GM21825 (cell line): ENCODE results near the gene NEBL.

Experiments
- ATAC-seq: cut with Tn5 transposase; IDR thresholded peaks from one replicate; pipeline ENCODE4 v1.9.1; 2021; ENCODE audit warnings: mild to moderate bottlenecking, moderate library complexity; ENCODE audit not compliant: unreplicated experiment

The NEBL gene

DNA sequence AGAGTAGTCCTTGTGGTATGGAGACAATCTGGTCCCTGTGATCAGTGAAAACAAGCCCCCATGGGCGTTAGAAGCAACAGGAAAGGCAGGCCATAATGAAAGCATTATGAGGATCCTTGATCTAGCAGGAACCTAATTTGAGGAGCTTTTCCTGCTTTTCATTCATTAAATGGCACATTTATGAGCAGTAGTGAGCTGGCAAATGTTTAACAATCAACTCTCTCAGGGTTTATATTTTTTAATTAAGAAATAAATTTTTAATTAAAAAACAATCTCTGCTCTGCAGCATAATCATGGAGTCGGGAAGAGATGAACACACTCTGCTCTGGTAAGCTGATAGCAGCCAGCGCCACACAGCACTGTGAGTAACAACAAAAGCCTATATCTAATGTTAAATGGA lies 11.3 kb upstream of the NEBL start:
- ATAC-seq = no peak

- no peak for ATAC-seq
Measured at GRCh38 chr10:20903635-20904390, 6.7 kb upstream of the NEBL start.

DNA sequence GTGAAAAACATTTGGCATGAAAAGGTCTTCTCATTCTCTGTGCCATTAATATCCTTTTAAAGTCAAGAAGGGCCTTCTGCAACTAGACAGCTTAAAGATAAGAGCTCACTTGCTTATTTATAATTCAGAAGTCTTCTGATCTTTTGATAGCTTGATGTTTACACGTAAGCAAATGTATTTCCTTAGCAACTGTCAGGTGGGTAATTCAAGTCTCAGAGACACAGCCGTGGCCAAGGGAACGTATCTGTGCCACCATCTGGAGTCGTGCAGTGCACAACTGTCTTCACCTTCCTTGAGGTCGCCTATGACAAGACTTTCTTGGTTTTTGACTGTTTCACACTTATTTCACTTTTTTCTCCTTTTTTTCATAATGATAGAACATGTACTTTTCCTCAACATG lies 4.0 kb upstream of the NEBL start:
- no peak for ATAC-seq

- ATAC-seq = no peak
Measured at GRCh38 chr10:20898866-20899535, 1.9 kb upstream of the NEBL start.

DNA sequence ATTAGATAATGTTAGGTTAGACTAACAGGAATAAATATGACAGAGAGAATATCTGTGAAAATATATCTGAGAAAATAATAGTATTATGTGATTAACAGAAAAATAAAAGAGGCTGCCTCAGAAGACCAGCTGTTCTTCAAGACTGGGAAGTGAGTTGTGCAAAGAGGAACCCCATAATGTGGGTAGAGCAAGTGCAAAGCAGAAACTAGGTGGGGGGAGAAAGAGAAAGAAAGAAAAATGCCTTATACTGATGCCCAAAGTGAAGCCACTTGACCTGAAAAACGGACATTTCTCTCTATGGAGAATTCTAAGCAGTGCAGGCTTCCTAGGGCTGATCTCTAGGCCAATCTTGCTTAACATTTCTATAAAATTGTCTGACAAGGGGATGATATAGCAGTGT lies 3.8 kb downstream of the NEBL start:
- no peak for ATAC-seq

GRCh38 chr10:20892796-20893195 lies 4.3 kb downstream of the NEBL start:
- ATAC-seq = no peak

DNA sequence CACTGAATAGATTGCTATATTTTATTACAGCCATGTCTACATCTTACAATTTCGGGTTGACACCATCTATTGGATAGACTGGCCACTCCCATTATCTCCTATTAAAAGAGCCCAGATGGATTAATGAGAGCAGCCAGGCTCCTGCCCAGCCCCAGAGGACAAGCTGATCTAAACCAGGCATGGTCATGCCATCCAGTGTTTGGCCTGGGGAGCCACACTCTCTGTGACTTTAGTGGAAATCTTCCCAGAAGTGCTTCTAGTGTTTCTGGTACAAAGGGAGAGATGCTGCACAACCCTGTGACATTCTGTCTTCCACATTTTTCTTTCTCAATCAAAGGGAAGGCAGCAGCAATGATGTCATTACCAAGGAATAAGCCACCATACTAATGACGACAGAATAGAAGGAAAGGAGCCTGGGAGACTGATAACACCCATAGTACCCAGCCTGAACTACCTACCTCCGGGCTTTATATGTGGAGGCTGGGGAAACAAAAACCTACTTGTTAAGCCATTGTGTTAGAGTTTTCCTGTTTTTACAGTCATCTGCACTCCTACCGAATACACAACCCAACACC lies 5.0 kb downstream of the NEBL start:
- no peak for ATAC-seq

DNA sequence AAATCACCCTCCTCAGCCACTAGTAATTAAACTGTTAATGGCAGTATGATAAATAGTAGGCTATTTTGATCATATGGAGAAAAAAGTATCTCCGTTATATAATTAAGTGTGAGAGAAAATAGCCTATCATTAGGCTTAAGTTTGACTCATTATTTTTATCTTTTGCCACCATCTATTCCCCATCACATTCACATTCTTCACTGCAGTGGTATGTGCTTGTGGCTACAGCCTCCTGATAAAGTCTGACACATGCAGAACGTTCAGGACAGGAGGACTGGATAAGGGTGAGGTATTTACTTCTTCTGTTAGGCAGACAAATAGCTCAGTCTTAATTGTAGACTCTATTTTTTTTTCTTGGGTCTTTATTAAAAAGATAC lies 5.8 kb downstream of the NEBL start:
- no peak for ATAC-seq

- no peak for ATAC-seq
Measured at GRCh38 chr10:20890491-20891337, 6.4 kb downstream of the NEBL start.

DNA sequence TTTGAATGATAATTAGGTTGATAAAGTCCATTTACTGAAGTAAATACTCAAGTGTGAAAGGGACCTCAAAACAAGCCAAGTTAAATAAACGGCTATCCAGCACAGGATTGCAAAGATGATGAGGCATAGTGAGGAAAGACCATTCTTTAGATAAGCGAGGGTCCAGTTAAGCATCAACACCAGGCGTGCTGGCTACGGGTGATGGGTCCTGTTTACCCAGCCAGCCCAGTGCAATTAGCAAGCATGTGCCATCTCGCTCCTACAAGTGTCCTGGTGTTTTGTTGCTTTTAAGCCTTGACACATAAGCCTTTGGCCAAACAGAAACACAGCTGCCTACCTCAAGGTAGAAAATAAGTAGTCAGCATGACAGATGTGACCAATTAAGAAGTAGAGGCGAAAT lies 7.1 kb downstream of the NEBL start:
- ATAC-seq = no peak

DNA sequence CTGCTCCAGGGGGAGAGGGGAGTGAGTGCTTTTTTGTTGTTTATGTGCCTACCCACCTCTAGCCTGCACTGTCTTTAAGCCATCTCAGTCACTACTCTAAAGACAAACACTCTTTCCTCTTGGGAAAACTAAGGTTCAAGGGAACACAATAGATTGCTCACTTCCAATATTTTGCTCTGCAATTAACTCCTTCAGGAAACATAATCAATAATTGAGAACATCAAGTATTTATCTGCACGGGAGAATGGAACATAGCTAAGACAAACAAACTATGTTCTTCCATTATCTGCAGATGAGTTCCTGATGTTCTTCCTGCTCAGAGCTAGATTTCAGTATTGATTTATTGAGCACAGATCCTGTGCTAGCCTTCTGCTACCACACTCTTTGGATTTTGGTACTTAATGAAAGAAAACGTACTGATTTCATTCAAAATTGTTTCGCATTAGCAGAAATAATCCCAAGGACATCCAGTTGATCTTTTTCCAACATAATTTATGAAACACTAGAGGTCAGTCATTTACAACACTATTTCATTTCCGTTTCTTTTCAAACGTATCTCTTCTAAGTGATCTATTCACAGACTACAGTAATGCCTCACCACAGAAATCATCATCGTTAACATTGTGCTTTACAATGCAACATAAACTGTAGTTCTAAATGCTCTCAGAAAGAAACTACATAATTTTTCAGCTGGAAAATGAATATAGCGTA lies 8.3 kb downstream of the NEBL start:
- ATAC-seq = no peak

- ATAC-seq = no peak
Measured at GRCh38 chr10:20887706-20888555, 9.2 kb downstream of the NEBL start.

DNA sequence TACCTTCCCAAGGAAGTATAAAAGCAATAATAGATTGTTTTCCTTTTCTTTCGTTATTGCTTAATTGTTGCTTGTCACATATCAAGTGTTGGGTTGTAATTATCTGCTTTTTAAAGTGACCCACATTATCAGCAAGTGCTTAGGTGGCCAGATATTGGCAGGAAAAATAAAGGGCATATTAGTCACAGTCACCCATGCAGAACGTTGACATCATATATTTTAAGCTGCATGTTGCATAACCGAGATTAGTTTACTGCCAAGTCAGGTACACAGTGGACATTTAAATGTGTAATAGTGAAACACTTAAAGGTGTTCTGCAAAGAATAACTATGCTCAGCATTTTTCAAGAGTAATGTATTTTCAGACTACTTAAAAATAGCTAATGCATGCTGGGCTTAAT lies 11.4 kb downstream of the NEBL start:
- no peak for ATAC-seq

- ATAC-seq = no peak
Measured at GRCh38 chr10:20883552-20883951, 13.6 kb downstream of the NEBL start.

- ATAC-seq = no peak
Measured at GRCh38 chr10:20882091-20882490, 15.0 kb downstream of the NEBL start.

GRCh38 chr10:20879136-20879535 lies 18.0 kb downstream of the NEBL start:
- ATAC-seq = no peak

DNA sequence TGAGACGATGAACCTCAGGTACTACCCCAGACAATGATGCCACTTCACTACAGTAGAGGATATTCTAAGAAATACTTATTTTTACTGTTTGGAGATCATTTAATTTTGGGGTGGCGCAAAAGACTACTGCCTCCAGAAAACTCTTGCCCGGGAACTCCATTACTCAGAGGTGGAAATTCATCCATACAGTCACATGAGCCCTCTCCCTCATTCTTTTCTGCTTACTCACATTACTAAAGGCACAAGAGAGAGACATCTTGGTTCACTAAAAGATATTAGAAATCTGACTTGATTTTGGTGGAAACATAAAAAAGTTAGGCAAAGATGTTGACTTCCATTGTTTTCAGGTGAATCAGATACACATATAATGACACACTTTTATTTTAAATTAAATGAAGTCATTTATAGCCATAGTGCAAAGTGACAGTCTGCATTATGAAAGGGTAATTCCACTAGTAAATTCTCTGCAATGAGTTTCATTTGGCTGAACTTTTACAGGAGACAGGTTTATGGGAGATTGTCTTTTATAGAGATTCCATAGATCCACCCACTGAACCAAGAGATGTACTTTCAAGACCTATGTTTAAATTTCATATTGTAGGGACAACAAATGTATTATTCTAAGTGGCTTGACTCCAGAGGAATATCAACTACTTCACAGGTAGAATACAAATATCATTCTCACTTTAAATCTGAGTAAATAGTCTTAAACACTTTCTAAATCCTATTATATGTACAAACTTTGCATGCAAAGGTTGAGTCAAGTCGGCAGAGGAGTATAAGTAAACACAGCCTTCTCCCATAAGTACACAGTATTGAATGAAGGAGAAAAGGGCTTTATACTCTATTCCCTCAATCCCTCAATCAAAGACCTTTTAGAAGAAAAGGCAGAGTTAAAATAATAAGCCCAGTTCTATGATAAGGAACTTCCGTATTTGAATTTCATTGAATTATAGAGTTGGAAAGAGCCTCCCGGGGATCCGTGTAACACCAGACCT lies 18.8 kb downstream of the NEBL start:
- ATAC-seq = no peak

GRCh38 chr10:20877554-20877953 lies 19.6 kb downstream of the NEBL start:
- no peak for ATAC-seq

DNA sequence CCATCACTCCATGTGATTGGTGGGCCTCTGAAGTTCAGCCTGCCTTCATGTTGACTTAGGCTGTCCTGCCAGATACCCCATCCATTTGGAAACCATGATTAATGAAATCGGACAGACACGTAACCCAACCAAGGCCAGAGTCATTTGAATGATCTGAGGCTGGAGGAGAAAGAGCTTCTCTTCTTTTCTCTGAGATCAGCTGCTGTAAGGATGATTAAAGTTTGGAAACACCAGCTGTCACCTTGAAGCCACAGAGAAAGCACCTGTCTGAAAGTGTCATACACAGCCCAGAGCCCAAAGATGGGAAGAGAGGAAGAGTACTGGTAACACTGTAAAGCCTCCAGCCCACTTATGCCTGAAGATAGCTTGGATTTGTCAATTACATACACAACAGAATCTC lies 22.9 kb downstream of the NEBL start:
- no peak for ATAC-seq
